Activated CD4-positive, alpha-beta T cell treated with anti-CD3 and anti-CD28 coated beads for 4 hours (primary cell): ENCODE data around the gene GNAI3.

Experiments used
- DNase-seq, 2 donors: peaks; one replicate each; pipeline ENCODE4 v3.0.0-alpha.2; 2020

Gene GNAI3

DNA sequence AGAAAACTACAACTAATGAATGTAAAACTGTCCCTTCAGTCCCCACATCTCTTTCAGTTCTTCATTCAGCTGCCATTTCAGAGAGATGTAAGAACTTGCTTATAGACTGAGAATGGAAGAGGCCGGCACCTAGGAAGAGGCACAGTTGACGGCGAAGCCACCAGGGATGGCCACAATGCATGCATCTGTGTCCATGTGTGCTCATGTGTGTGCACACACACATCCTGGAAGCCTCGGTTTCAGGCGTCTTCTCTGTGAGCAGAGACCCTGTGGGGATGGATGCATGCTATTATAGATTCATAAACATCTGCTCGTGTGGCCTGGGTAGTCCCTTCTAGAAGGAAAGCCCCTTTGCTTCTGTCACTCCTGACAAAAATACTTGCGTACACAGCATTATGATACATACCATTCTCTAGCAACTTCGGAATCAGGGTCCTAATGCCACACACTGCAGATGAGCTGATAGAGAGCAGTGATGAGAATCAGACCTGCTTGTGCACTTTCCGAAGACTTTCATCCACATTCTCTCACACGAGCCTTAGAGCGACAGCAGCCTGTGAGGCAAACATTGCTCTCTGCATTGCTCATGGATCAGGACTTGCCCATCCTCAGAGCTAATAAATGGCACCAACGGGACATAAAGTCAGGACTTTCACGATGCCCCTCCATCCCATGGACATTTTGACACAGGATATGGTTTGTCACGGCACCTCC, 21.2 kb upstream of the GNAI3 start:
- no peak for DNase-seq

DNA sequence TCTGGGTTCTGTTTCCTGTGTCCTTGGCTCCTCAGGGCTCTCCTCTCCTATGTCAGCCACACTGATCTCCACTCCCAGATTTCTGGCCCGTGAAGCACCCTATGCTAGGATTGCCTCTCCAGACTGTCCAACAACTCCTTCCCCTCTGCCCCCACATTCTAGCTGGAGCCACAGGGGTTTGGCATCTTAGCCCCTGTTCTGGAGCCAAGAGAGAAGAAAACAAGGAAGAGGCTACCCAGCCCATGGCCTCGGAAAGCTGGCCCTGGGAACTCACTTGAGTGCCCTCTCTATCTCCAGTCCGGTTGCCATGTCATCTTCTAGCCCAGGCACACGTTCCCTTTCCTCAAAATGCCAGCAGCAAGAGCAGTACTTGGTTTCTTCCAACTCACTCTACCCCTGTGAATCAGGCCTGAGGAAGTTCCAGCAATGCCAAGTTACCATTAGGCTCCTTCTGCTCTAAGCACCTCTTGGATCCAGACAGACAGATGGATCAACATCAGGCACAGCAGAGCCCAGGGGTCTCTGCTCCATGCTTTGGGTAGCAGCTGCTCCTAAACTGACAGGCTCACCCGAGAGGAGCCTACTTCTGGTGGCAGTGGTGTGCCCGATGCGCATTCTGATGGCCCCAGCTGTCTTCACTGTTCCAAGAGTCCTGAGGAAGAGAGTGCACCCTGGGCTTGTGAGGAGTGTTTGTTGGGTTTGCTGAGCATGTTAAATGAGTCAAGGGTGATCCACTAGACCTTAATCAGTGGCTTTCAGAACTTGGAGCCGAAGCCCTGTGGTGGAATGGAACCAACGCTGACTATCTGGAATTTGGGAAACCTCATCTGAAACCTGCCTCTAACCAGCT, 20.3 kb upstream of the GNAI3 start:
- DNase-seq, result no peak

DNA sequence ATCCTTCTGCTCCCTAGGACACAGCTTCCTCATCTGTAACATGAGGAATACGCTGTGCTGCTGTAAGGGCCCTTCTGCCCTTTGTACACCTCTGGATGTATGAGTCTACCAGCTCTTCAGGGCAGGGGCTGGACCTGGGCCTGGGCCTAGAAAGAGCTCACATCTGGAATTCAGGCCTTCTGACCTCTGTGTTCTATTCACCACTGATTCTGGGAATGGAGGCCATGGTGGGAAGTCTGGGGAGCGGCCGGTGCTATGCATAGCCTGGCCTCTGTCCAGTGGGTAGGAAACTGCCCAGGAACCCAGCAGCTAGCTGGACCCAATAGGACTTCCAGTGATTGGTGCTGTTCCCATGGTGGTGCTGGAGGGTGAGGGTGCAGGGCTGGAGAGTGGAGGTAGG, 19.7 kb upstream of the GNAI3 start:
- no peak for DNase-seq

DNA sequence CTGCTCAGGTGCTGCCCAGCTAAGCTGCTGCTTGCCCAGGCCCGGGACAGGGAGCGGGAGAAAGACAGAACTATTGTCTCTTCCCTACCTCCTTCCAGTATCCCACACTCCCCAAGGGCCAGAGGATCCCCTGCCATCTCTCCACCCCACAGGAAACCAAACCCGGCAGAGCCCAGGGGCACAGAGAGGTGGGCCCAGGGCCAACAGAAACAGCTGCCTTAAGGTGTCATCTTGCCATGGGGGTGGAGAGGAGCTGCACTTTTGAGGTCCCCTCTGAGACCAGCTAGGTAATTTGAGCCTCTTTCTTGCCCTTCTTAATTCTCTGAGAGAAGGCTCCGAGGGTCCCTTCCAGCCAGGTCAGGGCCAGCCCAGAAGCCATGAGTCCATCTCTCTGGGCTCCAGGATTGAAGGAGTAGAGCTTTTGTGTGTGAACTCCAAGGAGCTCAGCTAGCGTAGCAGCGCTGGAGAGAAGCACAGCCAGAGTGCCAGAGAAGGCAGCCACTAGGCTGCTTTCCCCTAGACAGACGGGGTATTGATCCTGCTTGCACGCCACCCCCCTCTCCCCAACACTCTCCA, 18.4 kb upstream of the GNAI3 start:
- DNase-seq, result no peak

DNA sequence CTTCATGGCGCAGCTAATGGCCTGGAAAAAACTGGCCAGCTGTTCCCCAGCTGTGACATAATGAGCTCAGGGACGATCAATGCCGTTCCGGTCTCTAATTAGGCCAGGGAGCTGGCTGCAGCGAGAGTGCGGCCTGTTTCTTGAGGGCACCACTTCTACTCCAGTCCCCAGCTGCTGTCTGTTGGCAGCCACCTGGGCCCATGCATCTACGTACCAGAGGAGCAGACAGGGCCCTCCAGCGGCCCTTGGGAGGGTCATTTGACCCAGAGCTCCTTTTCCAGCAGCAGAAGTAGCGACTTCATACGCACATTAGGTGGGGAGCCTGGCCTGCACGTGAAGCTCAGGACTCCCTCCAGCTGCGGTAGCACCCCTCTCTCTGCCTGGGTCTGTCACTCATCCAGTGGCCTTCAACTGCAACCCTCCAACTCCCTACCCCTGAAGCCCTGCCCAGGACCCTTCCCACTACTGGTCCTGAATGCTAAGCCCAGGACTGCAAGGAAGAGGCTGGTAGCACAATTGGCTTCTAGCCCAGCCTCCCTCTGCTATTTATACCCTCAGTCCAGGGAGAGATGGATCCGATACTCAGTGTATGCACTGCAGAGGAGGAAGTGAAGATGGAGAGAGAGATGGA, 17.8 kb upstream of the GNAI3 start:
- no peak for DNase-seq

DNA sequence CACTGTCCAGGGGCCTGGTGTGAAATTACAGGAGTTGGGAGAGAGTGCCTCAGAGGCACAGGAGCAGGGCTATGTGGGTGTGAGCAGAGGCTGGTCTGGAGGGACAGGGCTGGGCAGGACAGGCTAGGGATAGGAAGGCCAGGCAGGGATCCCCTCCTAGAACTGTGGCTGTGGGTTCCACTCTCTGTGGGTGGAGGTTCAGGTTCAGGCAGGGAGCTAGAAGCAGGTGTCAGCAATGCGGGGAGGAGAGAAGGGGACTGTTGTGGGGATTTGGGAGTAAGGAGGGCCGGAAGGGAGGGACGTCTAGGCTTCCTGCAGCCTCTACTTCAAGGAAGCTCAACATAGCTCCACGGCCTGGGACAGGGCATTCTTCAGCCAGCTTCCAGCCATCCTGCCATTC, 17.0 kb upstream of the GNAI3 start:
- DNase-seq, result no peak

DNA sequence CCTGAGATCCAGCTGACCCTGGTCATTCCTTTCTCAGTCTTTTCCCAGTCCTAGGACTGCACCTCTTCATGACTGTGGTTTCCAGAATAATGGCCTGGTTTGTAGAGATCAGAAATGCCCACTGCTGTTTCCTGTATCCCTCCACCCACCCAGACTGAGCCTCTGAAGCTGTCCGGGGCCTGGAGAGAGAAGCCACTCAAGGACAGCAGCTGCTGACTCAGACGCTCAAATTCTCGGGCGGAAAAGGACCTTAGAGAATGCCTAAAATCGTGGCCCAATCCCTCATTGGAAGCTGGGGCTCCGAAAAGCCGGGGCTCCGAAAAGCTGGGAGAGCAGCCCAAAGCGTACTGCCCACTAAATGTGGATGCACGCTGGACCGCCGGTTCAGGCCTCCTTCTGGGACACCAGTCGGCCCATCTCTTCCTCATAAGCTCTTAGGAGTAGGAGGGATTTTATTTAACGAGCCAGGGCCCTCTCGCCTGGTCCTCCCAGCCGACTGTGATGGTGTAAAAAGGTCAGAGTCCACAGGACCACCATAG, 16.5 kb upstream of the GNAI3 start:
- DNase-seq, result no peak

DNA sequence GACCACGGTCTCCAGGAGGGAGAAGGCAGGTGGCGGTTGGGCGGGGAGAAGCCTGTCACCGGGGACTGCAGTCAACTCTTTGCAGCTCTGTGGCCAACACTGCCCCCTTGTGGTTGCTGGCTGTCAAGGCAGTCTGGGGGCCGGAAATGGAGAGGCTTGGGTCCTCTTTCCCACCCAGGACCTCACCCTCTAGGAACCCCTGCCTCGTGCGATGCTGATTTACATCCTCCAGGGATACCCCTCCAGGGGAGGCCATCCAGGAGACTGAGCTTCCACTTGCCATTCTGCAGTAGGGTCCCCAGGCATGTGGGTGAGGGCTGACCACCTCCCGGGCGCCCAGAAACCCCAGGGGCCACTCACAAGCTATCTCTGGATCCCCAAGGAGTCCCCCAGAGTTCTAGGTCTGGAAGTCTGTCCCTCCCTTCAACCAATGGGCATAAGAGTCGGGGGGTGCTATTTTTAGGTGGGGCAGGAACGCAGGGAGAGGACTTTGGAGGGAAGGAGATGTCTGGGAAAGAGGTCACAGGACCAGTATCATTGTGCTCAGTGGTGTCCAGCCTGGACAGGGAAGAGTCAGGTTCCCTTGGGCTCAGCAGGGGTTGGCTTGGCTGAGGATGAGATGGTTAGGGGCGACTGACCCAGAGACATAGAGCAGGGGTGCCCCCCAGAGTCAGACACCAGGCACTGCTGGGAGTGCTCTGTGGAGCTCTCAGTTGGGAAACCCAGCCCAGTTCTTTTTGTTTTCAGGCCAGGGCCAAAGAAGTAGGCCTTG, 15.9 kb upstream of the GNAI3 start:
- peak; percentile 87 to 92 for DNase-seq

DNA sequence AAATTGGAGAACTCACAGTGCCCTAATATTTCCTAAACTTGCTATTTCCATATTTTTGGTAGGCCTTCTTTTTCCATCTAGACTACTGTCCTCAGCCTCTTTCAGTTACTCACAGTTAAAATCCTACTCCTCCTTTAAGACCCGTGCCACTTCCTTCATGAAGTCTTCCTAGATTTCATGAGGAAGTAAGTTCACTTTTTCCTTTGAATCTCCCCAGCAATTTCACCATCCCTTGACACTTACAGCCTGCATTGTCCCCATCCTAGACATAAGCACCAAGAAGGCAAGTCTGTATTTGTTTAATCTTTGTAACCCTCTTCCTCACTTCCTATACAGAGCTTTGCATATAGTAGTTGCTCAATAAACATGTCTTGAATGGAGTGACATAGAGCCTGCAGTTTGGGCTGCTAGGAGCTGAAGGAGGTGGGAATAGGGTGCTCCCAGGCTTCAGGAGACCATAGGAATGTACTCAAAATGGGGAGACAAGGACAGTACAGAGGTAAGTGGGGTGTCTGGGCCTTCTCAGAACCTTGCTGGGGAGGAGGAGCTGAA, 14.0 kb upstream of the GNAI3 start:
- no peak for DNase-seq

DNA sequence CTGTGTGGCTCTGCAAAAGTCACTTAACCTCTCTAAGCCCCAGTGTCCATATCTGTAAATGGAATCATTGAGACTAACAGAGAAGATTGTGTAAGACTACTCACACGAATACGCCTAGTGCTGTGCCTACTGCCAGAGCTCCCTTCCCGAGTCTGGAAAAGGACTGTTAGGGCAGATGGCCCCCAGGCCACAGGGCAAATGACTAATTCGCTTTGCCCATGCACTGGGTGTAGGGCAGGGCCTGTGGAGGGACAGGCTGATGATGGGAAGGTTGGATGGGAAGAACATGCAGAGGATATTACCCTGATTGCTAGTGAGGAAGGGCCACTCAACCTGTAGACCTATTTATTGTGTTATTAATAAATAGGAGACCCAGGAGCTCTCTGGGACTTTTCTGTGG, 12.9 kb upstream of the GNAI3 start:
- DNase-seq, result no peak

DNA sequence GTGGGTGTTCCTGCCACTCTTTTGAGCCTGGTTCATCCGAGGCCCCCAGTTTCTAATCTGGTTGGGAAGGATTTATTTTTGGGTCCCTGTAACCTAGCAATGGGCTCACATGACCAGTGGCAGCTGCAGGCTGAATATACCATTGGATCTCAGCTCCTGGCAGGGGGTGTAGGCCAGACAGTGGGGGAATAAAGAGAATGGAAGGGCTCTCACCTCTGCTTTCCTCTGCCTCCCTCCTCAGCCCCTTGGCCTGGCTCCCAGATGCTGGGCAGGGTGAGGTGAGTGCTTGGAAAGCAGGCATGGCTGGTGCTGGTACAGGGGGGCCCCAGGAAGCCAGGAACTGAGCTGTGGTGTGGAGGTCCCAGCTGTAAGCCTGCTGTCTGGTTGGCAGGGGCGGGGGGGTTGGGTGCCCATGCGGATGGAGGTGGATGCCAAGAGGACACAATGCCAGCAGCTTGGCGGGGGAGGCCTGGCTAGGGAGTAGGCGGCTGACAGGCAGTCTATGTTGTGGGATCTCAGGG, 12.4 kb upstream of the GNAI3 start:
- DNase-seq, result no peak

DNA sequence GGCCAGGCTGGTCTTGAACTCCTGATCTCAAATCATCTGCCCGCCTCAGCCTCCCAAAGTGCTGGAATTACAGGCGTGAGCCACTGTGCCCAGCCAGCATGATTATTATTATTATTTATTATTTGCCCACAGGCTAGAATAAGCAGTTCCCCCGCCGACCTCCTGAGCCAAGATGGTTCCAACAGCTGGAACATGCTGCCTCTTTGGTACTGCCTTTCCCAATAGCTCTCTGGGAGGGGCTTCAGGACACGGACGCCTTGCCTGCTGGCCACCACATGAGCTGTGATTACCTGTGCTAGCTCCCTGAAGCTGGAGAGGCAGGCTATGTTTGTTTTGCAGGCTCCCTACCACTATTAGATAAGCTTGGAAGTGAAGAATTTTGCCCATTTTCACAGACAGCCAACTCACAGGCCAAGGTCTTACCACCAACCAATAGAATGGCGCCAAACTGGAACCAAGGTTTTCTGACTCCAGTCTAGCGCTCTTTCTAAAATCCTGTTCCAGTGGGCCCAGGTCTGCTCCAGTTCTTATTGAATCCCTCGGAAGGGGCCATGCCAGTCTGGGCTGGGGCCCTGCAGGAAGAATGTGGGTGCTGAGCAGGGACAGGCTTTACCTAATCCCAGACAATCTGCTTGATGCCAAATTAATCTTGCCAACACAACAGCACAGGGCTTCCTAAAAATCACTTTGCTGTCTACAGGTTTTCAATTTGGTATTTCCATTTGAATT, 10.8 kb upstream of the GNAI3 start:
- no peak for DNase-seq

DNA sequence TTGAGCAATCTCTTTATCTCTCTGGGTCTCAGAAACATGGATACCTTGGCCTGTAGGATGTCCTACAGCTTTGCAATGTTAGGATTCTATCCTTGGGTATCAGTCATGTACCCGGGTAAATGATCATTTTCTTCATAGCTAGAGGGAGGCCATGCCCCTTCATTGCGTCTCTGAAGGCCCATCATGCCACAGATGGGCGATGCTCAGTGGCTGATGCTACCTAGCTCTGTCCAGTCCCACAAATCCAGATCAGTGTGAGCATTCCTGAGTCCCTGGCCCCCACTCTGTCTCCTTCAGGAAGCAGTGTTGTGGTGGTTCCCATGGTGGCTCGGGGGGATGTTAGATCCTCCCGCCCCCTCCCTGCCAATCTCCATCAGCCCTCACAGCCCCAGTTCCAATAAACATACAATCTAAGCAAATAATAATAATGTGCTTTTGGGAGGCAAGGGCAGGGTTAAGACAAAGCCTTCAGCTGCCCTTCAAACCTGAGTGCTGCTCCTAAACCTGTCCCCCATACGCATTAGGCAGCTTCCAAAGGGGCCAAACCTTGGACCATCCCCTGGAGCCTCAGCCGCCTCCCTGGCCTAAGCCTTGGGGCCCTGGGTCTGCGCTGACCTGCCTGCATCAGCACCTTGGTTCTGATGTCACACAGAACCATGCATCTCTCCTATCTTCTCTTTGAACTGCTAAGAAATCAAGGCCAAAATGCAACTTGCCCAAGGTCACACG, 9.4 kb upstream of the GNAI3 start:
- no peak for DNase-seq

DNA sequence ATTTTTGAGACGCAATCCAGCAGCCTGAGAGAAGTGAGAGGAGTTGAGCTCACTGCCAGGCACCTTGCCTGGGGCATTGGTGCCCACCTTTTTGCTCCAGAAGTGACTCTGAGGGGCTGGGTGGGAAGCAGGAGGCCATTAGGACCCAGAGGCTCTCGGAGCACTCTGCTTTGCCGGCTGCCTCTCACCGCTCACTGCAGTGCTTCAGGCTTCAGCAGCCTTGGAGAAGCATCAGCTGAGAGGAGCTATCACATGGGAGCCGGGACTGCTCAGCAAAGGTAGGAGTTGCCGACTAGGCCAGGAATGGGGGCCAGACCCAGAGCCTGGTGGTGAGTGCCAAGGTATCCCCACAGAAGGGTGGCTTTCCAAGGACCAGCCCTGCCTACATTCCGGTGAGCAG, 8.7 kb upstream of the GNAI3 start, which contains the start of gene GPR61:
Gene GPR61 (plus strand): TSS at position 197 of the 400 bp plus-strand sequence. CDS start 3,151 bp downstream, outside the sequence.
- DNase-seq, result no peak

DNA sequence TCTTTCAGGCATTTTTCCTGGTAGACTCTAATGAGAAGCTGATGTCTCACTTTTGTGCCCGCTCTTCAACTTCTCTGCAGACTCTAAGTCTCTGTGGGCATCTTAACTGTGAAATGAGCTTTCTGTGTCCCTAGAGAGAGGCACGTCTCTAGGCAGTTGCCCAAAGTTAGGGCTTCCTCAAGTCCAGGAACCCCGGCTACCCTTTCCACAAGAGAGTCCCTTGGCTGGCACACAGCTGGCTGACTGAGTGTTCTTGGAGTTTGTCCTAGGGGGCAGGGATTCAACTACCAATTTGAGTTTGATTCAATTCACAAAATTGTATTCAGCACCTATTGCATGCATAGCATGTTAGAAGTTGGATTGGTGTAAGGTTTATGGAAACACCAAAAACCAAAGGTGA, 7.3 kb upstream of the GNAI3 start:
- no peak for DNase-seq

DNA sequence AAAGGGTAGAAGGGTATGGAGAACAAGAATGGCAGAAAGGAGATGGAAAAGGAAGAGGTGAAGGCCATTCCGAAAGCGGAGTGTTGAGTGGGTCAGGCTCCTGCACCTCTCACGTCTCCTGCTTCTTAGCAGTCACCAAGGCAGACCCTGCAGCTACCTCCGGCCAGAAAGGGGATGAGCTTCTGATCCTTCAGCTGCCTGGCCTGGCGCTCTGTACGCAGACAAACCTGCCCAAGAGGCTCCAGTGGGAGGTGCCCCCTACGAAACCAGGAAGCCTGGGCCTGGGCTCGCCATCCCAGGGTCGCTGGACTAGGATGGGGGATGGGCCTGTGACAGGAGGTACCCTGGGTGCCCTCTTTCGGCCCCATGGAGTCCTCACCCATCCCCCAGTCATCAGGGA, 5.8 kb upstream of the GNAI3 start:
- DNase-seq, result no peak

DNA sequence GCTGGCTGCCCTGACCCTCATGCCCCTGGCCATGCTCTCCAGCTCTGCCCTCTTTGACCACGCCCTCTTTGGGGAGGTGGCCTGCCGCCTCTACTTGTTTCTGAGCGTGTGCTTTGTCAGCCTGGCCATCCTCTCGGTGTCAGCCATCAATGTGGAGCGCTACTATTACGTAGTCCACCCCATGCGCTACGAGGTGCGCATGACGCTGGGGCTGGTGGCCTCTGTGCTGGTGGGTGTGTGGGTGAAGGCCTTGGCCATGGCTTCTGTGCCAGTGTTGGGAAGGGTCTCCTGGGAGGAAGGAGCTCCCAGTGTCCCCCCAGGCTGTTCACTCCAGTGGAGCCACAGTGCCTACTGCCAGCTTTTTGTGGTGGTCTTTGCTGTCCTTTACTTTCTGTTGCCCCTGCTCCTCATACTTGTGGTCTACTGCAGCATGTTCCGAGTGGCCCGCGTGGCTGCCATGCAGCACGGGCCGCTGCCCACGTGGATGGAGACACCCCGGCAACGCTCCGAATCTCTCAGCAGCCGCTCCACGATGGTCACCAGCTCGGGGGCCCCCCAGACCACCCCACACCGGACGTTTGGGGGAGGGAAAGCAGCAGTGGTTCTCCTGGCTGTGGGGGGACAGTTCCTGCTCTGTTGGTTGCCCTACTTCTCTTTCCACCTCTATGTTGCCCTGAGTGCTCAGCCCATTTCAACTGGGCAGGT, 5.0 kb upstream of the GNAI3 start:
- no peak for DNase-seq

DNA sequence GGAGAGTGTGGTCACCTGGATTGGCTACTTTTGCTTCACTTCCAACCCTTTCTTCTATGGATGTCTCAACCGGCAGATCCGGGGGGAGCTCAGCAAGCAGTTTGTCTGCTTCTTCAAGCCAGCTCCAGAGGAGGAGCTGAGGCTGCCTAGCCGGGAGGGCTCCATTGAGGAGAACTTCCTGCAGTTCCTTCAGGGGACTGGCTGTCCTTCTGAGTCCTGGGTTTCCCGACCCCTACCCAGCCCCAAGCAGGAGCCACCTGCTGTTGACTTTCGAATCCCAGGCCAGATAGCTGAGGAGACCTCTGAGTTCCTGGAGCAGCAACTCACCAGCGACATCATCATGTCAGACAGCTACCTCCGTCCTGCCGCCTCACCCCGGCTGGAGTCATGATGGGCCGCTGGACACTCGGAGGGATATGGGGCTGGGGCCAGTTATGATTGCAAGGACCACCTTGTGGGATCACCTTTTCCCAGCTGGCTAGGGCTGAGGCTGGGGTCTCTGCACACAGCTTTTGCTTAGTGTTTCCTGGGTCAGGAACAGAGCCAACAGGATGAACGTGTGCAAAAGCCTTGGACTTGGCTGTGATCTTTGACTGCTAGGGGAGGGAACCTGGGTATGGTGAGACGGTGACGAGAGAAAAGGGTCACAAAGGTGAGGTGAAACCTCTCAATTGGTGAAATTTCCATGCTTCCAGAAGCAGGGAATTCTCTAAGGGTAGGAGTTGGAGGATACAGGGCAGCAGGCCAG, 4.3 kb upstream of the GNAI3 start:
- no peak for DNase-seq
